H1 (cell line): Measurements from ENCODE around the gene DNA2. TPM values are rescaled to one million over a fixed set of nuclear protein-coding genes. Genes with fewer than 3 reads are reported as not detected.
"Not testable (repeated sequence)": the region's sequence is repeated elsewhere in the genome, so short reads cannot be mapped to it uniquely, and the experiment has no call there.

ENCODE experiments used
- CTCF ChIA-PET: fragments of 300-600 bp; sonication (Branson Sonifier 250); formaldehyde crosslinking; loops from one replicate; lab custom pipeline; 2021; ENCODE audit not compliant: partially characterized antibody; lab: Charles Lee
- POLR2A ChIA-PET: fragments of 300-600 bp; sonication (Branson Sonifier 250); formaldehyde crosslinking; loops from one replicate; lab custom pipeline; 2021; ENCODE audit warnings: inconsistent platforms; ENCODE audit not compliant: partially characterized antibody; lab: Charles Lee
- DNase-seq, 2 experiments: peaks; one replicate each; pipeline versions ENCODE4 v3.0.0 to v3.0.0-alpha.2; 2010 to 2022; ENCODE audit warnings: low spot score in 2 of 2, low read depth in 1 of 2, mixed read lengths in 1 of 2
- FAIRE-seq: peaks from 2 replicates; lab custom pipeline; 2011; peaks lifted over from hg19 to GRCh38; lab: Jason Lieb, UNC
- H2AFZ ChIP-seq: 2 replicates; pipeline ENCODE4 v1.8.1; 2012; ENCODE audit warnings: low read length, inconsistent platforms
- H2AK5ac ChIP-seq: 2 replicates; pipeline ENCODE4 v1.6.1; 2013; ENCODE audit warnings: low read depth, low read length
- H2BK120ac ChIP-seq: replicated peaks from 2 replicates; pipeline ENCODE3; 2013; ENCODE audit warnings: low read depth, low read length, inconsistent platforms
- H2BK12ac ChIP-seq: 2 replicates; pipeline ENCODE4 v1.6.1; 2013; ENCODE audit warnings: low read depth, low read length
- H2BK15ac ChIP-seq: 2 replicates; pipeline ENCODE4 v1.6.1; 2013; ENCODE audit warnings: low read length
- H2BK20ac ChIP-seq: 2 replicates; pipeline ENCODE4 v1.6.1; 2013; ENCODE audit warnings: low read length
- H2BK5ac ChIP-seq: 2 replicates; pipeline ENCODE4 v1.6.1; 2013; ENCODE audit warnings: low read depth, low read length
- H3K14ac ChIP-seq: 2 replicates; pipeline ENCODE4 v1.6.1; 2013; ENCODE audit warnings: inconsistent platforms; ENCODE audit not compliant: insufficient read length
- H3K18ac ChIP-seq: 2 replicates; pipeline ENCODE4 v1.6.1; 2013; ENCODE audit warnings: low read length; ENCODE audit errors: extremely low read depth
- H3K23ac ChIP-seq: 2 replicates; pipeline ENCODE4 v1.6.1; 2013; ENCODE audit warnings: inconsistent platforms; ENCODE audit not compliant: insufficient read length
- H3K23me2 ChIP-seq: 2 replicates; pipeline ENCODE4 v1.6.1; 2013; ENCODE audit warnings: low read depth, low read length
- H3K27ac ChIP-seq: 2 replicates; pipeline ENCODE4 v1.6.1; 2011; ENCODE audit warnings: low read depth, low read length, inconsistent platforms
- H3K27me3 ChIP-seq, 4 experiments: replicated peaks in 1 of 4; 1 replicate in 1 of 4; 2 replicates in 3 of 4; pipeline versions ENCODE4 v1.6.1 to v1.8.1; 2011 to 2013; ENCODE audit warnings: low read length in 3 of 4, mild to moderate bottlenecking in 3 of 4, inconsistent platforms in 2 of 4, mixed read lengths in 2 of 4, moderate library complexity in 1 of 4; ENCODE audit not compliant: control insufficient read depth in 3 of 4, insufficient read depth in 3 of 4; ENCODE audit errors: extremely low read depth in 1 of 4
- H3K36me3 ChIP-seq, 4 experiments: 2 replicates each; pipeline versions ENCODE4 v1.6.1 to v1.8.1; 2011 to 2013; ENCODE audit warnings: mild to moderate bottlenecking in 4 of 4, low read length in 3 of 4, moderate library complexity in 2 of 4, control low read depth in 1 of 4, inconsistent platforms in 1 of 4; ENCODE audit not compliant: insufficient read depth in 4 of 4, control insufficient read depth in 2 of 4
- H3K4ac ChIP-seq: replicated peaks from 2 replicates; pipeline ENCODE3; 2013; ENCODE audit warnings: low read length, low read depth, mixed read lengths, inconsistent platforms; ENCODE audit not compliant: insufficient read length
- H3K4me1 ChIP-seq, 4 experiments: replicated peaks in 1 of 4; 1 replicate in 1 of 4; 2 replicates in 3 of 4; pipeline versions ENCODE4 v1.6.1 to v1.8.1; 2011 to 2013; ENCODE audit warnings: low read length in 3 of 4, inconsistent platforms in 2 of 4, mixed read lengths in 1 of 4; ENCODE audit not compliant: insufficient read depth in 4 of 4, control insufficient read depth in 3 of 4
- H3K4me2 ChIP-seq, 2 experiments: 2 replicates each; pipeline versions ENCODE4 v1.6.1 to v1.8.1; 2011 to 2013; ENCODE audit warnings: low read depth in 2 of 2, low read length in 2 of 2, control low read depth in 1 of 2, inconsistent platforms in 1 of 2, mild to moderate bottlenecking in 1 of 2; ENCODE audit not compliant: insufficient read depth in 1 of 2
- H3K4me3 ChIP-seq, 4 experiments: fragments of 200-600, 300-600 bp in 1 of 4; sonication (generic), shearing (Covaris generic), sonication (Bioruptor Twin) in 1 of 4; 2 replicates each; pipeline versions ENCODE4 v1.5.1 to v1.8.1; 2011 to 2016; ENCODE audit warnings: low read length in 4 of 4, low read depth in 3 of 4, control low read depth in 2 of 4, inconsistent platforms in 2 of 4, mild to moderate bottlenecking in 2 of 4, mixed read lengths in 1 of 4, moderate library complexity in 1 of 4; ENCODE audit not compliant: insufficient read depth in 2 of 4; ENCODE audit errors: extremely low read depth in 1 of 4
- H3K56ac ChIP-seq: replicated peaks from 2 replicates; pipeline ENCODE3; 2013; ENCODE audit warnings: low read depth, mild to moderate bottlenecking, mixed read lengths, low read length, inconsistent platforms; ENCODE audit not compliant: insufficient read length
- H3K79me1 ChIP-seq: 2 replicates; pipeline ENCODE4 v1.6.1; 2013; ENCODE audit warnings: low read depth, low read length, control low read depth
- H3K79me2 ChIP-seq, 2 experiments: 2 replicates each; pipeline versions ENCODE4 v1.6.1 to v1.8.1; 2012 to 2013; ENCODE audit warnings: low read length in 2 of 2, mild to moderate bottlenecking in 2 of 2, inconsistent platforms in 1 of 2; ENCODE audit not compliant: insufficient read depth in 2 of 2, control insufficient read depth in 1 of 2
- H3K9ac ChIP-seq, 4 experiments: replicated peaks in 1 of 4; 1 replicate in 1 of 4; 2 replicates in 3 of 4; pipeline versions ENCODE4 v1.6.1 to v1.8.1; 2011 to 2013; ENCODE audit warnings: low read depth in 3 of 4, low read length in 3 of 4, control low read depth in 2 of 4, mild to moderate bottlenecking in 2 of 4, moderate library complexity in 2 of 4, inconsistent platforms in 1 of 4; ENCODE audit errors: extremely low read depth in 1 of 4
- H3K9me3 ChIP-seq, 2 experiments: 2 replicates each; pipeline versions ENCODE4 v1.6.1 to v1.8.1; 2012 to 2013; ENCODE audit warnings: mild to moderate bottlenecking in 2 of 2, moderate library complexity in 2 of 2, control low read depth in 1 of 2, inconsistent platforms in 1 of 2, low read depth in 1 of 2, low read length in 1 of 2, mixed read lengths in 1 of 2; ENCODE audit not compliant: insufficient read depth in 2 of 2
- H4K20me1 ChIP-seq, 2 experiments: replicated peaks in 1 of 2; 2 replicates each; pipeline versions ENCODE3 to v1.8.1; 2011 to 2013; ENCODE audit warnings: inconsistent platforms in 2 of 2, low read length in 2 of 2, mild to moderate bottlenecking in 1 of 2; ENCODE audit not compliant: insufficient read depth in 2 of 2, control insufficient read depth in 1 of 2
- H4K5ac ChIP-seq: 2 replicates; pipeline ENCODE4 v1.6.1; 2013; ENCODE audit warnings: low read length, low read depth, mixed read lengths, inconsistent platforms; ENCODE audit not compliant: insufficient read length
- H4K8ac ChIP-seq: 2 replicates; pipeline ENCODE4 v1.8.0; 2013; ENCODE audit warnings: mild to moderate bottlenecking, moderate library complexity, low read length, inconsistent platforms; ENCODE audit not compliant: insufficient read depth; ENCODE audit errors: extremely low read depth
- H4K91ac ChIP-seq: replicated peaks from 2 replicates; pipeline ENCODE3; 2013; ENCODE audit warnings: low read length, mixed read lengths, inconsistent platforms; ENCODE audit not compliant: insufficient read length
- ASH2L ChIP-seq: fragments of 200-600, 300-600 bp; sonication (generic); IDR thresholded peaks from one replicate; pipeline ENCODE4 v1.7.1; 2017; ENCODE audit warnings: low read length
- BRCA1 ChIP-seq: IDR thresholded peaks from 2 replicates; pipeline ENCODE4 v1.6.1; 2012; ENCODE audit warnings: low read depth, low read length, improper control_type of control experiment
- EP300 ChIP-seq, 2 experiments: IDR thresholded peaks; 1 replicate in 1 of 2; 2 replicates in 1 of 2; pipeline ENCODE4 v1.6.1; 2011 to 2012; ENCODE audit warnings: low read depth in 2 of 2, low read length in 2 of 2, mild to moderate bottlenecking in 2 of 2, borderline replicate concordance in 1 of 2, inconsistent platforms in 1 of 2, moderate library complexity in 1 of 2
- KDM4A ChIP-seq: IDR thresholded peaks from one replicate; pipeline ENCODE4 v1.7.1; 2012; ENCODE audit warnings: low read depth, mild to moderate bottlenecking, moderate library complexity, low read length, inconsistent platforms; ENCODE audit not compliant: severe bottlenecking
- PHF8 ChIP-seq: fragments of 200-600 bp; sonication (generic); conservative IDR thresholded peaks from 2 replicates; pipeline ENCODE4 v1.7.1; 2012; ENCODE audit warnings: low read depth, mild to moderate bottlenecking, inconsistent platforms, low read length, moderate library complexity
- USF2 ChIP-seq: IDR thresholded peaks from 2 replicates; pipeline ENCODE4 v1.6.1; 2011; ENCODE audit warnings: low read length, improper control_type of control experiment
- WGBS, 2 experiments: shearing (Covaris generic) in 1 of 2; methylation state at CpG; one replicate each; pipeline versions ENCODE4 v1.1.6 to v1.1.7; 2013 to 2015; ENCODE audit warnings: low lambda C conversion rate in 2 of 2, mixed read lengths in 2 of 2, inconsistent platforms in 1 of 2, low coverage in 1 of 2, missing lambda C conversion rate in 1 of 2; ENCODE audit not compliant: insufficient replicate concordance in 2 of 2, insufficient coverage in 1 of 2, insufficient read length in 1 of 2; ENCODE audit errors: extremely low coverage in 1 of 2, missing lambda C conversion rate in 1 of 2; 5-methylcytosine and 5-hydroxymethylcytosine counted together
- polyA plus RNA-seq, 7 experiments: library from polyadenylated mRNA; depleted of rRNA in 3 of 7; stranded (reverse) in 5 of 7; unstranded in 2 of 7; fragments of >200 nt in 5 of 7; fragments of 200-250 nt in 2 of 7; gene quantifications; 1 replicate in 5 of 7; 2 replicates in 1 of 7; 4 replicates in 1 of 7; pipeline versions ENCODE4 v1.2.1 to v1.2.3, GENCODE V29; 2011 to 2013; ENCODE audit warnings: missing spikeins in 2 of 7, mixed read lengths in 2 of 7
- total RNA-seq: library from RNA; stranded (reverse); fragmentation: NEBNext Ultra II Directional; extraction: Animal tissue kit (Norgen Biotek cat#: 25700); gene quantifications from 2 replicates; pipeline ENCODE4 v1.2.1, GENCODE V29; 2021

DNA2 gene
- total and polyA plus RNA-seq, 2 of the 8 experiments (the other 6 are each of a cell fraction or from before 2014, with no cell fraction given), result 16.0 to 57.9 TPM

GRCh38 chr10:68471586-68472408, at the start of gene DNA2 (continued):
- TF ChIP-seq KDM4A (peak; percentile 67), BRCA1 (no peak), ASH2L (peak; percentile 95), EP300 (IDR thresholded peaks at IDR 0.05; ENCODE audit: borderline replicate concordance in 1 of 2, low read depth in 2 of 2, low read length in 2 of 2) (peak in 1 of 2 experiments; percentile 49; a peak in 1 of 3 replicates), PHF8 (peak; percentile 80), USF2 (peak; percentile 42; the same call in 1 of the 2 replicates)

DNA sequence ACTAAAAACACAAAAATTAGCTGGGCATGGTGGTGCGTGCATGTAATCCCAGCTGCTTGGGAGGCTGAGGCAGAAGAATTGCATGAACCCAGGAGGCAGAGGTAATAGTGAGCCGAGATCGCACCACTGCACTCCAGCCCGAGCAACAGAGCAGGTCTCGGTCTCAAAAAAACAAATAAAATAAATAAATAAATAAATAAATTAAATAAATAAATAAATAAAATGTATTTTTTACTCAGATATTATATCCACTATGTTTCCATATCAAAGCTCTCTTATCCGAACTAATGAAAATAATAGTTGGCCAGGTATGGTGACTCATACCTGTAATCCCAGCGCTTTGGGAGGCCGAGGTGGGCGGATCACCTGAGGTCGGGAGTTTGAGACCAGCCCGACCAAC, 46.8 kb upstream of the DNA2 start:
- H3K4me2 ChIP-seq, H3K9me3 ChIP-seq, H2BK12ac ChIP-seq, H2BK20ac ChIP-seq, H3K4me3 ChIP-seq, H3K4ac ChIP-seq, H4K20me1 ChIP-seq, H3K9ac ChIP-seq, H2AK5ac ChIP-seq, DNase-seq, H3K27ac ChIP-seq, H3K14ac ChIP-seq, FAIRE-seq, H3K4me1 ChIP-seq, H3K36me3 ChIP-seq, H3K23ac ChIP-seq, H4K91ac ChIP-seq, H3K79me1 ChIP-seq, H2BK120ac ChIP-seq, CTCF ChIA-PET, H4K5ac ChIP-seq, H3K27me3 ChIP-seq, H3K23me2 ChIP-seq, H2BK15ac ChIP-seq, H3K18ac ChIP-seq, H2AFZ ChIP-seq, H3K56ac ChIP-seq, H2BK5ac ChIP-seq, H4K8ac ChIP-seq, H3K79me2 ChIP-seq: not testable (repeated sequence)
- 99% methylated on average over 11 of the region's 11 CpGs; no CpG with 5 or more reads in 1 of the 2 experiments for WGBS, 2 experiments
- POLR2A ChIA-PET, result interaction anchor here (0.8 kb wide), 1 partner anchor 19 kb away, joined by 3 read pairs; no protein-coding TSS in a partner anchor
